Activated CD8-positive, alpha-beta memory T cell treated with anti-CD3 and anti-CD28 coated beads, Interleukin-2, amount 50 U/mL, for 1 hour (primary cell): ENCODE results near the gene CCDC107.
A peak's percentile ranks its signal among the peaks of the same experiment; 100 is the strongest.
"Not testable (repeated sequence)": the region's sequence is repeated elsewhere in the genome, so short reads cannot be mapped to it uniquely, and the experiment has no call there.

ENCODE experiments used
- DNase-seq: peaks from one replicate; pipeline ENCODE4 v3.0.0-alpha.2; 2020; ENCODE audit errors: extremely low read depth

Gene CCDC107, protein sequence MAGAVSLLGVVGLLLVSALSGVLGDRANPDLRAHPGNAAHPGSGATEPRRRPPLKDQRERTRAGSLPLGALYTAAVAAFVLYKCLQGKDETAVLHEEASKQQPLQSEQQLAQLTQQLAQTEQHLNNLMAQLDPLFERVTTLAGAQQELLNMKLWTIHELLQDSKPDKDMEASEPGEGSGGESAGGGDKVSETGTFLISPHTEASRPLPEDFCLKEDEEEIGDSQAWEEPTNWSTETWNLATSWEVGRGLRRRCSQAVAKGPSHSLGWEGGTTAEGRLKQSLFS

DNA sequence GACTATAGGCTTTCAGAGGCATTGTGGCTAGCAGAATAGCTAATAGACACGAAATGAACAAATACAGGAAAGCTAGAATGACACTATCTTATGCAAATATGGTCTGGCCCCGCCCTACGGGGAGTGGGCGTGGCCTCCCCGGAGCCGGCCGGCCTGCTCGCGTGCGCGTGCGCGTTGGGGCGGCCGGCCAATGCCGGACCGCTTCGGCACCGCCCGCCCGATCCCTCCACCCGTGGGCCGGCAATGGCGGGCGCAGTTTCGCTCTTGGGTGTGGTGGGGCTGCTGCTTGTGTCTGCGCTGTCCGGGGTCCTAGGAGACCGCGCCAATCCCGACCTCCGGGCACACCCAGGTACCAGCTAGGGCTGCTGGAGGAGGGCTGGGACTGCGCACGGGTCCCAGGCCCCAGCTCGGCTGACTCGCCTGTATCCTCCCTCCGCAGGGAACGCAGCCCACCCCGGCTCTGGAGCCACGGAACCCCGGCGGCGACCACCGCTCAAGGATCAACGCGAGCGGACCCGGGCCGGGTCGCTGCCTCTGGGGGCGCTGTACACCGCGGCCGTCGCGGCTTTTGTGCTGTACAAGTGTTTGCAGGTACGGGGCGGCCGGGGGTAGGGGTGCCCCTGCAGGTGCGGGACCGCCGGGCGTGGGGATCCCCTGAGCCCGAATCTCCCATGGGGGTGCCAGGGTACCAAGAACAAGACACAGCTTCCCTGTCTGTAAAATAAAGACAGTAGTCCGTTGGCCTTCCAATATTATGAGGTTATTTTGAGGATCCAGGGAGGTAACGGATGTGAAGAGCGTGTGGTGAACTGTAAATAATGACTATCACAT lies at the start of gene CCDC107:
TSS of gene CCDC107 (plus strand) at position 156 of the 831 bp plus-strand sequence. CDS start at position 244, 88 bp downstream.
- peak; percentile 66 for DNase-seq

DNA sequence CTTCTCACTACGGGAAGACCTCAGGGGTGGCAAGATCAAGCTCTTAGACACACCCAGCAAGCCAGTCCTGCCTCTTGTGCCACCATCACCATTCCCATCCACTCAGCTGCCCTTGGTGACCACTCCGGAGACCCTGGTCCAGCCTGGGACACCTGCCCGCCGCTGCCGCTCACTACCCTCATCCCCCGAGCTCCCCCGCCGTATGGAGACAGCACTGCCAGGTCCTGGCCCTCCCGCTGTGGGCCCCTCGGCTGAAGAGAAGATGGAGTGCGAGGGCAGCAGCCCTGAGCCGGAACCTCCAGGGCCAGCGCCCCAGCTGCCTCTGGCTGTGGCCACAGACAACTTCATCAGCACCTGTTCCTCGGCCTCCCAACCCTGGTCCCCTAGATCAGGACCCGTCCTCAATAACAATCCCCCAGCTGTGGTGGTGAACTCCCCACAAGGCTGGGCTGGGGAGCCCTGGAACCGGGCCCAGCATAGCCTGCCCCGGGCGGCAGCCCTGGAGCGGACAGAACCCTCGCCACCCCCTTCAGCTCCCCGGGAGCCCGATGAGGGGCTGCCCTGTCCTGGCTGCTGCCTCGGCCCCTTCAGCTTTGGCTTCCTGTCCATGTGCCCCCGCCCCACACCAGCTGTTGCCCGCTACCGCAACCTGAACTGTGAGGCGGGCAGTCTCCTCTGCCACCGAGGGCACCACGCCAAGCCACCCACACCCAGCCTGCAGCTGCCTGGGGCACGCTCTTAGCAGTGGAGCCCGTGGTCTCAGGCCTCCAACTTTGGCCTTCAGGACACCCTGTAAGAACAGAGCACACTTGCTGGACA lies 48.9 kb upstream of the CCDC107 start:
- DNase-seq, result no peak

DNA sequence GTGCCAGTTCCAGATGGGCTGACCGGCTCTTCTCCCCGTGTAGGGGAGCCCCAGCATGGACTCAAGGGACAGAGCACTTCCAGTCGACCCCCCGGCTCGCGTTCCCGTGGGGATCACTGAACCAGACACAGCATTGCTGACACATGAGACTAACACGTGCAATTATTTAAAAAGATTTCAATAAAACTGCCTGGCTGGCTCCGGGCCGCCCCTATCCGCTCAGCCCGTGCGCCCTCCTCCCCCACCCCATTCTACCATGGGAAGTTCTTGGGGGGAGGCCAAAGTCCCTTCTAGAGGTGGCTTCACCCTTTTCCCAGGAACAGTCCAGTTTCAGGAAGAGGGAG lies 48.3 kb upstream of the CCDC107 start:
- DNase-seq, result no peak

DNA sequence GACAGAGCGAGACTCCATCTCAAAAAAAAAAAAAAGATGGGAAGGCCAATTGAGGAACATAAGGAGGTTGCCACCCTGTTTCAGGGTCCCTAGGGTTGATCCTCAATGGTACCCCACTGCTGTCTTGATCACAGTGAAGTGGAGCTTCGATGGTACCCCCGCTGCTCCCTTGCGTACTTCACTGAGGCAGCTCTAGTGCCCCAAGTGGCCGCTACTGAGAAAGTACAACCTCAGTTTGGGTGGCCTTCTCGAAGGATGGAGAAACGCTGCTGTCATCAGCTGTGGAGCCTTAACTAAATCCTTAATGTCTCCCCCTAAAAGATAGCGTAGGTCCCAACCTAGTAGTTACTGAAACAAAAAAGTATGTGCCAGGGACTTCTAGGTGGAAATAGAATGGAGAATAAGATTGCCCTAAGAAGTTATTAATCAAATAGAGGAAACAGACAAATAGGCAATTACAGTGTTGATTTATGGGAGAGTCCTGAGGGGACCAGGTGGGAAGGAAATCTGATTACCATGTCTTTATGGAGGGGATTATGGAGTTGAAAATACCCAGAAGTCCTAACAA lies 46.8 kb upstream of the CCDC107 start:
- DNase-seq, result no peak

DNA sequence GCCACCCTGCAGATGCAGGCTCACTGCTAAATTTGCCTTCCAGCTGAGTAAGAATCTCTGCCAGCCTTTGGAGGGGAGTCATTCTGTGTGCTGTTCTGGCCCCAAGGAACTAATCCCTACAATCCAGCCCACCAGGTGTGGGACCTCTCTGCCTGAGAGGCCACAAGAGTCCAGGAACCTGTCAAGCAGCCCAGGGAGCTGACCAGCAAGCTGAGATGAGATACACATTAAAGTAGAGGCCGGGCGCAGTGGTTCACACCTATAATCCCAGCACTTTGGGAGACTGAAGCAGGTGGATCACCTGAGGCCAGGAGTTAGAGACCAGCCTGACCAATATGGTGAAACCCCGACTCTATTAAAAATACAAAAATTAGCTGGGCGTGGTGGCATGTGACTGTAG lies 46.0 kb upstream of the CCDC107 start:
- not testable (repeated sequence) for DNase-seq

DNA sequence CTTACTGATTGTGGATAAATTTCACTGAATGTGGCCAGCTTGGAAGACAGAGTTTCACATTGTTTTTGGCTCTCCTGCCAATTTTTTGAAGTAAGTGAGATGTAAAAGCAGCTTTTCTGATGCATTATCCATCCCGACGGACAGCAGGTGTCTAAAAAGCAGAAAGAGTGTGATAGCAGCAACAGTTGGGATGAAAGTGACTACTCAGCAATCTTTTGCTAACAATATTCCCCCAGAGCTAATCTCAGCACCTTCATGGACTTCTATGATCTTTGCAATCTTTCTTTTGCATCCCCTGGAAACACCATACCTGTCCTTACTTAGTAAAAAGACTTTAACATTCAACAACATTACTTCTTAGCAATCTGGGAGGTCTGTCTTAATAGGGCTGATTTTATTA lies 45.2 kb upstream of the CCDC107 start:
- no peak for DNase-seq

DNA sequence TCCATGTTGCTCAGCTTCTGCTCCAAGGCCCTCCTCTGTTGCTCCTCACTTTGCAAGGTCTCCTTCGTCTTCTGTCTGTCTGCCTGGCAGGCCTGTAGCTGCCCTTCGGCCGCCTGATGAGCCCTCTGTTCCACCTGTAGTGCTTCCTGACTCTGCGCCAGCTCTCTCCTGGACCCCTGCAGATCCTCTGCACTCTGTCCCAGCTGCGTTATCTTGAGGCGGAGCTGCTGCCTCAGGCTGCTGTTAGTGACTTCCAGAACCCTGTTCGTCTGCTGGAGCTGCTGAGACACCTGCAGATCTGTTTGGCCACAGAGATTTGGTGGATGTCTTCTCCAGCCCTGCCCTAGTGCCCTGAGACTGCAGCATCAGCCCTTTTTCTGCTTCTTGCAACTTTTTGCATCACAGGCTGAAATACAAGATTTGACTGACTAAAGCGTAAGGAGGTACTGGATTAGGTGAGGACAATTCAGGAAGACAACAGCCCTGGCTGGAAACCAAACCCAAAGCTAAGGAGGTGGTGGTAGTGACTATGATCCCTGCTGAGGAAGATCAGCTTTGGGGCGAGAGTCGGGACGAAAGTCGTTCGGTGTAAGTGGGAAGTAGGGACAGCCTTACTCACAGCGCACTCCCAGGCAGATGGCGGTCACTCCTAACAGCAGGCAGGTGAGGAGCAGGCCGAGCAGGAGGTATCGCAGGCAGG lies 42.0 kb upstream of the CCDC107 start:
- DNase-seq, result no peak

DNA sequence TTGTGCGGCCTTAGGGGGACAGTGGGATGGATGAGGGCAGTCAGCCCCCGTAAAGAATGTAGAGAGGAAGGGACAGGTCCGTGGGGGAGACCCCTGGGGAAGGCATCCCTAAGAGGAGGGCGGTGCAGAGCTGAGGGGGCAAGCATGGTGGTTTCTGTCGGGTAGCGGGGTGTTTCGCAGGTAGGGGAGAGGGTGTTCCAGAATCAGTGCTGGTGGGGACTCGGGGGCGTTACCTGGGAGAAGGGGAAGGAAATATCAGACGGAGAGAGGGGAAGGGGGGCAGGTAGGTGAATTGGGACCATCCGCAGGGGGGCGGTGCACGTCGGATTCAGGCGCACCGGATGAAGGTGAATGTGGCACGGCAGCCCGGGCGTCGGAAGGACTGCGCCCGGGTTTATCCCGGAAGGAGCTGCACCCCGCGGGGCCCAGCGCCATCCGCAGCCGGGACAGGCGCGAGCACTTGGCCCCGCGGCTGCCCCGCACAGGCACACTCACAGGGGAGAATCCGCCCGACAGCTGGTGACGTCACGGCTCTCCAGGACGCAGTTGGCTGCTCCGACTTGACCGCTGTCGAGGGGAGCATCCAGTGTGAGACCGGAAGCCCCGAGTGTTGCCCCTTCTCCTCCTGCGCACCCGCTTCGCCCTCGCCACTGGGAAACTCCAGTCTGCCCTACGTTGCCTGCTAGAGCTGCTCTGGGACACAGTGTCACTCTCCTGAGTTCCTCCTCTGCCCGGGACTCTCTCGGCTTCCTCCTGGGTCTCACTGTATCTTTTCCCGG lies 41.2 kb upstream of the CCDC107 start:
- DNase-seq, result peak; percentile 45

DNA sequence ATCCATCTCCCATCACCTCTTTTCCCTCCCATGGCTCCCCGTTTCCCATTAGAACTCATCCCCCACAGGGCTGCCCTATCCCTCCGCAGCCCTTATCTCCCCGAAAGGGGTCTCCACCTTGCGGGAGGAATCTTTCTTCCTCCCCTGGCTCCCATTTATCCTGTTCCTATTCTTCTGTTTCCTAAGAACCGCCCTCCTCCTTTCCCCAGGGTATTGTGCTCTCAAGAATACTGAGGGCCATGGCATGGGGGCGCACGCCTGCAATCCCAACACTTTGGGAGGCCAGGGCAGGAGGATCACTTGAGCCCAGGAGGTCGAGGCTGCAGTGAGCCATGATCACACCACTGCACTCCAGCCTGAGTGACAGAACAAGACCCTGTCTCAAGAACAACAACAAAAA lies 40.5 kb upstream of the CCDC107 start:
- no peak for DNase-seq

DNA sequence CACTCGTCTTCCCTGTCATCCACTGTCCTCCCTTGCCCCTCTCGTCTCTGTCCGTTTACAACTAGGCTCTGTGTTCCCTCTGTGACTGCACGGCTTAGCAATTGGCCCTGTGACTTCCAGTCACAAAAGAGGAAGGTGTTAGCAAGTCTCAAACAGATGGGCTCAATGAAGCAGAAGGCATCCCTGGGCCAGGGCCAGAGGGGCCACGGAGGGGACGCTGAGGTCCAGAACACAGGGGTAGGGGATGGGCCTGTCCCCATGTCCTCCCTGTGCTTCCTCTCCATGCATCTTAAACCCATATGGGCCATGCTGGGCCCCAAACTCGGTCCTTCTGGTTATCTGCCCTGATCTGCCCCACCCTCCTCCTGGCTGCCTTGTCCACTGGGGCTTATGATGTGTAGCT lies 39.8 kb upstream of the CCDC107 start, which contains the start of gene CD72:
TSS of gene CD72 (minus strand) at position 89 of the 403 bp plus-strand sequence. CDS start 110 bp downstream, outside the sequence.
- DNase-seq, result no peak

DNA sequence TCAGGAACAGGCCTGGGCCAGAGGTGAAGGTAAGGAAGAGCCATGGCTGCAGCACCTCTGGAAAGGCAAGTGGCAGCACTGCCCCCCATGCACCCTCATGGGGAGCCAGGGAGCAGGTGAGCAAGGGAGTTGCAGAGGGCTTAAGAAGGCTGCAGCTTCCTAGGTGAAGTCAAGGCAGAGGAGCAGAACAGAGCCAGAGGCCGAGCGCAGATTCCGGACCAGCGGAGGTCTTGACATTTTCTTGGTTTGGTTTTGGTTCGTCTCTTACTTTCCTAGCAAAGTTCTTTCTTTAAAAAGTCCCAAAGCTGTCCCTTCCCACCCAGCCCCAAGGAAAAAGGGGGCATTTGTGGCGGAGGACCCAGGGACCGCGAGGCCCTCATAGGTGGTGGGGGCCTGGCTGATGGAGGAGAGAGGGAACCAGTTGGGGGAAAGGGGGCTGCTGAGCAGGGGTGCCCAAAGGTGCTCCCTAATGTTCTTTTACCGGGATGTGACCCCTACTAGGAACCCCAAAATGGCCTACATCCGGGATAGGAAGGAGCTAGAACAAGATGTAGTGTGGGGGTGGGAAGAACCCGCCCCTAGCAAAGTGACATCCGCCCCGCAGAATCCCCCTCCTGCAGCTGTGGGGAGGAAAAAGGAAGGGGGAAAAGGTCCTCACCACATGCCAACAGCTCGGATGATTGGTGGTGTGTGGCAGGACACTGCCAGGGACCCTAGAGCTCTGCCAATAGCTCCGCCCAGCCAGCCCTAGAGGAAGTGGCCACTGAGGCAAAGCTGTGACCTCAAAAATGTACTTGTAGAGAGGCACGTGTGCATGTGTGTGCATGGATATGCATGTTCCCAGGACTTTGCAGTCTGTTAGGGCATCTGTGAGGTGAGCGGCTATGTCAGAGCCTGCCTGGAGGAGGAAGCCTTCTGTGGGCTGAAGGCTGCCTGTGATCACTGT lies 39.0 kb upstream of the CCDC107 start:
- no peak for DNase-seq

DNA sequence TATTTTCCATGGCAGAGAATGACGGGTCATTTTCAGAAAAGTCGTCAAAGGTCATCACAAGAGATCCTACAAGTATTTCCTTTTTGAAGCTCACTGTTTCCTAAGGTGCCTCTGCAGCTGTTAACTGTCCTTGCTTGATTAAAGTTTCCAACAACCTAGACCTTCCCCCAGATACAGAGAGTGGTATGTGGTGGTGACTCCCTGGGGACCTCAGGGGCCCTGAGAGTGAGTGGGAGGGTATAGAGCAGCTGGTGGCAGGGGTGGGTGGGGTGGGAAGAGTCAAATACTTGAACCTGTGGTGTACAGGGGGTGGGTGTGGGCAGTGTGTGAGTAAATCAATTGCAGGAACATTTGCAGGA lies 38.3 kb upstream of the CCDC107 start:
- no peak for DNase-seq

DNA sequence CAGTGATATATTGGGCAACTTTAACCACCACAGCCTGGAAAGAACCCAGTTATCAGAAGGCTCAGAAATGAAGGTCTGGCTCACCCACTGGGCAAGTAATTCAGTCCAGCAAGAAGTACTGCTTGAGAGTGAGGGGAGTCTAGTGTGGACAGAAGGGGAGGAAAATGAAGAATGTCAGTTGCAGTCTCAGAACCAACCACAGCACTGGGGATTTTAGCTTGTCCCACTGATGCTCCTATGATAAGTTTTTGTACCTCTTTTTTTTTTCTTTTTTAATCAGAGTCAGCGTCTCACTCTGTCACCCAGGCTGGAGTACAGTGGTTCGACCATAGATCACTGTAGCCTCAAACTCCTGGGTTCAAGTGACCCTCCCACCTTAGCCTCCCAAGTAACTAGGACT lies 30.5 kb upstream of the CCDC107 start:
- DNase-seq, result no peak

DNA sequence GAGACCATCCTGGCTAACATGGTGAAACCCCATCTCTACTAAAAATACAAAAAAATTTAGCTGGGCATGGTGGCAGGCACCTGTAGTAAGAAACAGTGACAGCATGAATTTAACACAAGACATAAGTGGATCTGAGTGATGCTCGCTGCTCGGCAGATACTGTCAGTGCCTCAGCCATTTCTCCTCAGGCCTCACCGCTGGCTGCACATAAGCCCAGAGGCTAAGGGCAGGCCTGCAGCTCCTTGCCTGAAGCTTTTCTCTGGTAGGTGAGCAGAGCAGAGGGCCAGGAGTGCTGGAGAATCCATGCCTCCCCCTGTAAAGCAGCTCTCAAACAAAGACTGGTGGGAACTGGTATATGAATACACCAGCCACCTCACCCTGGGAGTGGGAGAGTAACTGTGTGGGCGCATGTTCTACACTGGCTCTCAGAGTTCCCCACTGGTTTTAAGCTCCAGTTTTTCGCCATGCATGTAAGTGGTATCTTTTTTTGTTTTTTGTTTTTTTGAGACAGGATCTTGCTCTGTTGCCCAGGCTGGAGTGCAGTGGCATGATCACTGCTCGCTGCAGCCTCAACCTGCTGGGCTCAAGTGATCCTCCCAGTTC lies 29.6 kb upstream of the CCDC107 start:
- DNase-seq, result no peak

DNA sequence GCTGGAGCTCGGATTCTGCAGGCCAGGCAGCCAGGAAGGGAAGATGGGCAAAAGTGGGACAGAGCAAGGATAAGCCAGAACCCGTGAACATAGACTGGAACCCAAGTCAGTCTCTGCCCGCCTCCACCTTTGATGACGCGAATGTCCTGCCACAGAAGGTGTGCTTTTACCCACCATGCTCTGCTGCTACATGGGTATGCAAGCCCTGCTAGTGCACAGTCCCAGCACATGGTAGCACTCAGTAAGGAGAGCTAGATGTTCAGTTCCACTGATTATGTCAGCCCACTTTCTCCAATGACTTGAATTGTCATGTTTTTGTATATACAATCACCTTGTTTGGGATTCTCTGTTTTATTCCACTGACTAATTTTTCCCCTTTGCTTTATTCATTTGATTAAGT lies 28.5 kb upstream of the CCDC107 start:
- no peak for DNase-seq

DNA sequence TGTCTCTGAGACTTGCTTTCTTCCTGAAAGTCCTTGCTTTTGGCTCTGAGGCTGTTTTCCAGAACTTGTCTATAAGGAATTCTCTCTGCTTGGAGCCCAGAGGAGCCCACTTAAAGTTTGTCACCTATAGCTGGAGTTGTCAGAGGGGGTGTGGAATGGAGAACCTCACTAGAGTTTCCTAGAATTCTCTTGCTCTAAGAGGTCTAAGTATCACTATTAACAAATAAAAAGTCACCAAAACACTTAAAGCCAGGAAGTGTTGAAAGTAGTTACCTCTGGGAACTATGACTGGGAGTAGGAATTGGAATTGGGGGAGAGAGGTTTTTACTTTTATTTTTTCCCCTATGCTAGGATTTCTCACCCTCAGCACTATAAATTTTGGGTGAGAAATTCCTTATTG lies 22.4 kb upstream of the CCDC107 start:
- no peak for DNase-seq

DNA sequence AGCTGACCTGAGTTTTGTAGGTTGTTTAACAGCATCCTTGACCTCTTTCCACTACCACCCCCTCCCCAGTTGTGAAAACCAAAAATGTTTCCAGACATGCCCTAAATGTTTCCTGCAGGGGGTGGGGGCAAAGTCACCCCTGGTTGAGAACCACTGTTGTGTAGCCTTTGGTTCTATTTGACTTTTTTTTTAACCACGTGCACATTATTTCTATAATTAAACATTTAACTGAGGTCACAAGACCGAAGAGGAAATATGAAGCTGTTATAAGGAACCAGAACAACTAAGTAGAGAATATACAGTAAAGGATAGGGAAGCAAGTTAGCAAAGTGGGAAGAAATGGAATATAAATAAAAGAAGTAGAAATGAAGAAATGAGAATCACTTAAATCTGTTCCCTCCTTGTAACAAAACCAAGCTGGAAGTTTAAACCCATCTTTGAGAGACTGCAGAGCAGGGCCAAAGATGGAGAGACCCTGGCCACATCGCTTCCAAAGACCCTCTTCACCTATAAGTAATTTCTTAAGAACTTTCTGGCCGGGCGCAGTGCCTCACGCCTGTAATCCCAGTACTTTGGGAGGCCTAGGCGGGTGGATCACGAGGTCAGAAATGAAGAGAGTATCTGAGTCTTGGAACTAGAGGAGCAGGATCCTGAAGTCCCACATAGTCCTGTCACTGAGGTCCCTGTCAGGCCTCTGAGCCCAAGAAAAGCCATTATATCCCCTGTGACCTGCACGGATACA lies 21.8 kb upstream of the CCDC107 start:
- no peak for DNase-seq

DNA sequence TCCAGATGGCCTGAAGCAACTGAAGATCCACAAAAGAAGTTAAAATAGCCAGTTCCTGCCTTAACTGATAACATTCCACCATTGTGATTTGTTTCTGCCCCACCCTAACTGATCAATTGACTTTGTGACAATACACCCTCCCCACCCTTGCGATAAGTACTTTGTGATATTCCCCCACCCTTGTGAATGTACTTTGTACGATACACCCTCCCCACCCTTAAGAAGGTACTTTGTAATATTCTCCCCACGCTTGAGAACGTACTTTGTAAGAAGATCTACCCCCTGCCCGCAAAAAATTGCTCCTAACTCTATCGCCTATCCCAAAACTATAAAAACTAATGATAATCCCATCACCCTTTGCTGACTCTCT lies 21.2 kb upstream of the CCDC107 start:
- DNase-seq, result not testable (repeated sequence)
